Osteoblast (primary cell): ENCODE measurements around the gene SLC4A3. TPM values are rescaled to one million over a fixed set of nuclear protein-coding genes. Genes with fewer than 3 reads are reported as not detected.
A peak's percentile ranks its signal among the peaks of the same experiment; 100 is the strongest.

Experiments used
- DNase-seq: peaks from one replicate; pipeline ENCODE4 v3.0.0; 2011; ENCODE audit warnings: low spot score, mixed read lengths; ENCODE audit not compliant: insufficient read length; ENCODE audit errors: missing footprints
- H2AFZ ChIP-seq: 2 replicates; pipeline ENCODE4 v1.6.0; 2011; ENCODE audit warnings: mild to moderate bottlenecking, low read length
- H3K27ac ChIP-seq: 2 replicates; pipeline ENCODE4 v1.5.1; 2011; ENCODE audit warnings: mild to moderate bottlenecking, low read depth, low read length, moderate library complexity
- H3K27me3 ChIP-seq: 2 replicates; pipeline ENCODE4 v1.6.0; 2012; ENCODE audit warnings: mild to moderate bottlenecking, control low read depth, inconsistent platforms, low read length, moderate library complexity; ENCODE audit not compliant: insufficient read depth
- H3K36me3 ChIP-seq: 2 replicates; pipeline ENCODE4 v1.5.1; 2011; ENCODE audit warnings: mild to moderate bottlenecking, low read length, control low read depth, moderate library complexity; ENCODE audit not compliant: insufficient read depth
- H3K4me1 ChIP-seq: 2 replicates; pipeline ENCODE4 v1.5.1; 2011; ENCODE audit warnings: mild to moderate bottlenecking, low read length, control low read depth, moderate library complexity; ENCODE audit not compliant: insufficient read depth
- H3K4me2 ChIP-seq: 2 replicates; pipeline ENCODE4 v1.6.0; 2011; ENCODE audit warnings: mild to moderate bottlenecking, low read length; ENCODE audit not compliant: insufficient read depth
- H3K4me3 ChIP-seq: fragments of 200-600 bp; sonication (generic); 3 replicates; pipeline ENCODE4 v1.5.1; 2012; ENCODE audit warnings: mild to moderate bottlenecking, low read length, inconsistent platforms; ENCODE audit not compliant: insufficient read depth
- H3K79me2 ChIP-seq: 2 replicates; pipeline ENCODE4 v1.6.0; 2012; ENCODE audit warnings: mild to moderate bottlenecking, low read length, control low read depth, inconsistent platforms; ENCODE audit not compliant: insufficient read depth
- H3K9me3 ChIP-seq: 2 replicates; pipeline ENCODE4 v1.5.1; 2011; ENCODE audit warnings: low read depth, low read length, control low read depth
- H4K20me1 ChIP-seq: 2 replicates; pipeline ENCODE4 v1.6.0; 2012; ENCODE audit warnings: mild to moderate bottlenecking, low read length, control low read depth; ENCODE audit not compliant: insufficient read depth
- total RNA-seq: library from RNA; depleted of rRNA; stranded (reverse); fragments of >200 nt; gene quantifications from 2 replicates; pipeline ENCODE4 v1.2.3, GENCODE V29; 2012
- TF ChIP-seq, protein P1 (sequence below): IDR thresholded peaks from 2 replicates; pipeline ENCODE4 v1.5.1; 2011; ENCODE audit warnings: mild to moderate bottlenecking, low read depth, low read length, moderate library complexity; ENCODE audit errors: extremely low read depth

The SLC4A3 gene, protein sequence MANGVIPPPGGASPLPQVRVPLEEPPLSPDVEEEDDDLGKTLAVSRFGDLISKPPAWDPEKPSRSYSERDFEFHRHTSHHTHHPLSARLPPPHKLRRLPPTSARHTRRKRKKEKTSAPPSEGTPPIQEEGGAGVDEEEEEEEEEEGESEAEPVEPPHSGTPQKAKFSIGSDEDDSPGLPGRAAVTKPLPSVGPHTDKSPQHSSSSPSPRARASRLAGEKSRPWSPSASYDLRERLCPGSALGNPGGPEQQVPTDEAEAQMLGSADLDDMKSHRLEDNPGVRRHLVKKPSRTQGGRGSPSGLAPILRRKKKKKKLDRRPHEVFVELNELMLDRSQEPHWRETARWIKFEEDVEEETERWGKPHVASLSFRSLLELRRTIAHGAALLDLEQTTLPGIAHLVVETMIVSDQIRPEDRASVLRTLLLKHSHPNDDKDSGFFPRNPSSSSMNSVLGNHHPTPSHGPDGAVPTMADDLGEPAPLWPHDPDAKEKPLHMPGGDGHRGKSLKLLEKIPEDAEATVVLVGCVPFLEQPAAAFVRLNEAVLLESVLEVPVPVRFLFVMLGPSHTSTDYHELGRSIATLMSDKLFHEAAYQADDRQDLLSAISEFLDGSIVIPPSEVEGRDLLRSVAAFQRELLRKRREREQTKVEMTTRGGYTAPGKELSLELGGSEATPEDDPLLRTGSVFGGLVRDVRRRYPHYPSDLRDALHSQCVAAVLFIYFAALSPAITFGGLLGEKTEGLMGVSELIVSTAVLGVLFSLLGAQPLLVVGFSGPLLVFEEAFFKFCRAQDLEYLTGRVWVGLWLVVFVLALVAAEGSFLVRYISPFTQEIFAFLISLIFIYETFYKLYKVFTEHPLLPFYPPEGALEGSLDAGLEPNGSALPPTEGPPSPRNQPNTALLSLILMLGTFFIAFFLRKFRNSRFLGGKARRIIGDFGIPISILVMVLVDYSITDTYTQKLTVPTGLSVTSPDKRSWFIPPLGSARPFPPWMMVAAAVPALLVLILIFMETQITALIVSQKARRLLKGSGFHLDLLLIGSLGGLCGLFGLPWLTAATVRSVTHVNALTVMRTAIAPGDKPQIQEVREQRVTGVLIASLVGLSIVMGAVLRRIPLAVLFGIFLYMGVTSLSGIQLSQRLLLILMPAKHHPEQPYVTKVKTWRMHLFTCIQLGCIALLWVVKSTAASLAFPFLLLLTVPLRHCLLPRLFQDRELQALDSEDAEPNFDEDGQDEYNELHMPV
- total RNA-seq, result 2.5 and 3.8 TPM in 2 replicates

DNA sequence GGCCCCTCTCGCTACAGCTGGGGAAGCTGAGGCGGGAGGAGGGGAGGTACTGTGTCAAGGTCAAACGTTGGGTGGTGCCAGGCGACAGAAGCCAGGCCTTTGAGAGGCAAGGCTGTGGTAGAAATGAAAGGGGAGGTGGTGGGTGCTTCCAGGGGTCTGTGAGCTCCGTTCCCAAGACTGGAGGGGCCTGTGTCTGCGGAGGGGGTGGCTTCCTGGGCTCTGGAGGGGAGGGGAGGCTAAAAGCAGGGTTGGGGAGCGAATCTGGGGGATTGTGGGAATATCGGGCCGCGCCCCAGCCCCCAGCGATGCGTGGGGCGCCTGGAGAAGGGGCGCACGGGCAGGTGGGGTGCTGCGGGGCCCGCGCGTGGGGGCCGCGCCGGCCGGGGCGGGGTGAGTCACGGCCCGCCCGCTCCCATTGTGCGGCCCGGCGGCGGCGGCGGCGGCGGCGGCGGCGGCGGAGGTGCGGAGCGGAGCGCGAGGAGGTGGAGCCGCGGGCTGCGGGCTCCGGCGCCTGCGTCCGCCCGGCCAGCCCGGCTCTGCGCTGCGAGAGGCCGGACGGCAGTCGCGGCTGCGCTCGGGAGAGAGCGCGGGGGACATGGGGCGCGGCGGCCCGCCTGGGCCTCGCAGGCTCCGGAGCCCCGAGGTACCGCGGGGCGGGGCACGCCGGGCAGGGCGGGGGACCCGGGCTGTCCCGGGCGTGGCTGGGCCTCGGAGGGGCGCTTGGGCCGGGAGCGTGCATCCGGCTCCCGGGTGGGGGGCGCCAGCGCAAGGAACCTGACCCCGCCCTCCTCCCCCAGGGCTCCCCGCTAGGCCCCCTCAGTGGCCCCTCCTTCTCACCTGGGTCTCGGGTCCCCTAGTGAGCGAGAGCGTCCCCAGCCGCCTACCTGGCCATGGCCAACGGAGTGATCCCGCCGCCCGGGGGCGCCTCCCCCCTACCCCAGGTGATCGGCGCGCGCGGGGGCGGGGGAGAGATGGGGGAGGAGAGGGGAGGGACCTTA is at the start of gene SLC4A3:
Gene SLC4A3 (plus strand): TSS at position 528 of the 998 bp plus-strand sequence. CDS start 363 bp downstream, at position 891.
- H3K4me3 ChIP-seq, result peak within 1 kb of the TSS; percentile 66
- H3K79me2 ChIP-seq, result no peaks in the 10 kb centered on the region
- H3K27ac ChIP-seq, result no peak within 1 kb of the TSS
- H2AFZ ChIP-seq, result no peak within 1 kb of the TSS
- H3K4me1 ChIP-seq, result no peaks in the 10 kb centered on the region
- no peaks in the 10 kb centered on the region for H3K36me3 ChIP-seq
- DNase-seq, result peak; percentile 98
- peak within 1 kb of the TSS; percentile 63 for H3K4me2 ChIP-seq
- no peaks in the 10 kb centered on the region for H4K20me1 ChIP-seq
- H3K27me3 ChIP-seq, result peaks cover 8% of the 10 kb centered on the region
- TF ChIP-seq, protein P1, sequence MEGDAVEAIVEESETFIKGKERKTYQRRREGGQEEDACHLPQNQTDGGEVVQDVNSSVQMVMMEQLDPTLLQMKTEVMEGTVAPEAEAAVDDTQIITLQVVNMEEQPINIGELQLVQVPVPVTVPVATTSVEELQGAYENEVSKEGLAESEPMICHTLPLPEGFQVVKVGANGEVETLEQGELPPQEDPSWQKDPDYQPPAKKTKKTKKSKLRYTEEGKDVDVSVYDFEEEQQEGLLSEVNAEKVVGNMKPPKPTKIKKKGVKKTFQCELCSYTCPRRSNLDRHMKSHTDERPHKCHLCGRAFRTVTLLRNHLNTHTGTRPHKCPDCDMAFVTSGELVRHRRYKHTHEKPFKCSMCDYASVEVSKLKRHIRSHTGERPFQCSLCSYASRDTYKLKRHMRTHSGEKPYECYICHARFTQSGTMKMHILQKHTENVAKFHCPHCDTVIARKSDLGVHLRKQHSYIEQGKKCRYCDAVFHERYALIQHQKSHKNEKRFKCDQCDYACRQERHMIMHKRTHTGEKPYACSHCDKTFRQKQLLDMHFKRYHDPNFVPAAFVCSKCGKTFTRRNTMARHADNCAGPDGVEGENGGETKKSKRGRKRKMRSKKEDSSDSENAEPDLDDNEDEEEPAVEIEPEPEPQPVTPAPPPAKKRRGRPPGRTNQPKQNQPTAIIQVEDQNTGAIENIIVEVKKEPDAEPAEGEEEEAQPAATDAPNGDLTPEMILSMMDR, result no peak
- H3K9me3 ChIP-seq, result no peaks in the 10 kb centered on the region

DNA sequence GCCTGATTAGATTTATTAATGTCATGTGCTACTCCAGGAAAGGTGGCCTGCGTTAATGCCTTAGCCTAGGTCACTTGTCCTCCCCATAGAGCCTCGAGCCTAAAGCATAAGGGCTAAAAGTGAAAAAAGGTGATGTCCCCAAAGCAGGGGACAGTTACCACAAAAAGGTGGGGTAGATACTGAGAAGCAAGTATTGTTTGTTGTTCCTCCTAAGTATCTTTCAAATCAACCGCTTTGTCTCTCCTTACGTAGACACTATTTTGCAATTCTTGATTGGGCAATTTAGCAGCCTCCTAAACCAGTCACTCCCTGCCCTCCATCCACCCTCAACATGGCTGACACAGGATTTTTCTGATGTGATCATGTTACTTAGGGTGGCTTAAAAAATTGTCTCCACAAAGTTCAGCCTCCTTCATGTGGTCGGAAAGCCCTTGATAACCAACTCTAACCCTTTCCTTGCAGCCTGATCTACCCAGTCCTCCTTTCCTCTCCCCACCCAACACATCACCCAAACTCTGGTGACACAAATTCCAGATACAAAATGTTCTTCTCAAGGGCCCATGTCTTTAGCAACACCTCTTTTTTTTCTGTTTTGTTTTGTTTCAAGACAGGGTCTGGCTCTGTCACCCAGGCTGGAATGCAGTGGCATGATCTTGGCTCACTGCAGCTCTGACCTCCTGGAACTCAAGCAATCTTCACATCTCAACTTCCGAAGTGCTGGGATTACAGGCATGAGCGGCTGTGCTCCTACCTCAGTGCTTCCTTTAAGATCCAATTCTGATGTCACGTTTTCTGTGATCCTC is 48.4 kb upstream of the SLC4A3 start:
- H3K27ac ChIP-seq, result no peak overlapping the region
- no peak overlapping the region for H3K4me2 ChIP-seq
- no peaks in the 10 kb centered on the region for H3K4me1 ChIP-seq
- H3K36me3 ChIP-seq, result no peaks in the 10 kb centered on the region
- DNase-seq, result no peak
- no peaks in the 10 kb centered on the region for H3K79me2 ChIP-seq
- no peak overlapping the region for H2AFZ ChIP-seq
- TF ChIP-seq, protein P1, result no peak
- no peaks in the 10 kb centered on the region for H4K20me1 ChIP-seq
- no peaks in the 10 kb centered on the region for H3K9me3 ChIP-seq
- H3K27me3 ChIP-seq, result peaks cover 37% of the 10 kb centered on the region
- no peak overlapping the region for H3K4me3 ChIP-seq

DNA sequence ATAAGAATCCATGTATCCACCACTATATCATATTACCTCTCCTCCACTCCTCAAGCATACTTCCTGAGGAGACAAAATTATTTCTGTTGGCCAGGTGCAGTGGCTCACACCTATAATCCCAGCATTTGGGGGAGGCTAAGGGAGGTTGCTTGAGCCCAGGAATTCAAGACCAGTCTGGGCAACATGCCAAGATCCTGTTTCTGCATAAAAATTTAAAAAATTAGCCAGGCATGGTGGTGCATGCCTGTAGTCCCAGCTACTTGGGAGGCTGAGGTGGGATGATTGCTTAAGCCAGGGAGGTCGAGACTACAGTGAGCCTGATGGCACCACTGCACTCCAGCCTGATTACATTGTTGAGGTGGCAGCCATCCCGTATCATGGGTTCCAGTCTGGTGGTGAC is 46.1 kb upstream of the SLC4A3 start:
- Histone ChIP-seq H3K4me1 (no peaks in the 10 kb centered on the region), H3K4me2 (no peak overlapping the region), H3K36me3 (no peaks in the 10 kb centered on the region), H4K20me1 (no peaks in the 10 kb centered on the region), H2AFZ (no peak overlapping the region), H3K27me3 (peaks cover 38% of the 10 kb centered on the region), H3K27ac (no peak overlapping the region), H3K4me3 (no peak overlapping the region), H3K79me2 (no peaks in the 10 kb centered on the region), H3K9me3 (no peaks in the 10 kb centered on the region)
- DNase-seq, result no peak
- TF ChIP-seq, protein P1, result no peak
